LHCN-M2 (cell line): Measurements from ENCODE around the gene FMNL3. TPM values are rescaled to one million over a fixed set of nuclear protein-coding genes. Genes with fewer than 3 reads are reported as not detected.

ENCODE experiments used
- DNase-seq: peaks from one replicate; pipeline ENCODE4 v3.0.0-alpha.2; 2012; ENCODE audit warnings: low read depth
- total RNA-seq: library from RNA; depleted of rRNA; stranded (reverse); fragments of >200 nt; gene quantifications from 2 replicates; pipeline ENCODE4 v1.2.3, GENCODE V29; 2014

The FMNL3 gene
- total RNA-seq, 1 experiment from 2014 or later = 36.5 TPM

- no peak for DNase-seq
These were observed 28.5 kb downstream of the FMNL3 start for GRCh38 chr12:49678711-49679110.

GRCh38 chr12:49675137-49675536 is 32.1 kb downstream of the FMNL3 start:
- DNase-seq = no peak

- DNase-seq = peak; percentile 22
These were observed 32.8 kb downstream of the FMNL3 start for GRCh38 chr12:49674318-49674981.

DNA sequence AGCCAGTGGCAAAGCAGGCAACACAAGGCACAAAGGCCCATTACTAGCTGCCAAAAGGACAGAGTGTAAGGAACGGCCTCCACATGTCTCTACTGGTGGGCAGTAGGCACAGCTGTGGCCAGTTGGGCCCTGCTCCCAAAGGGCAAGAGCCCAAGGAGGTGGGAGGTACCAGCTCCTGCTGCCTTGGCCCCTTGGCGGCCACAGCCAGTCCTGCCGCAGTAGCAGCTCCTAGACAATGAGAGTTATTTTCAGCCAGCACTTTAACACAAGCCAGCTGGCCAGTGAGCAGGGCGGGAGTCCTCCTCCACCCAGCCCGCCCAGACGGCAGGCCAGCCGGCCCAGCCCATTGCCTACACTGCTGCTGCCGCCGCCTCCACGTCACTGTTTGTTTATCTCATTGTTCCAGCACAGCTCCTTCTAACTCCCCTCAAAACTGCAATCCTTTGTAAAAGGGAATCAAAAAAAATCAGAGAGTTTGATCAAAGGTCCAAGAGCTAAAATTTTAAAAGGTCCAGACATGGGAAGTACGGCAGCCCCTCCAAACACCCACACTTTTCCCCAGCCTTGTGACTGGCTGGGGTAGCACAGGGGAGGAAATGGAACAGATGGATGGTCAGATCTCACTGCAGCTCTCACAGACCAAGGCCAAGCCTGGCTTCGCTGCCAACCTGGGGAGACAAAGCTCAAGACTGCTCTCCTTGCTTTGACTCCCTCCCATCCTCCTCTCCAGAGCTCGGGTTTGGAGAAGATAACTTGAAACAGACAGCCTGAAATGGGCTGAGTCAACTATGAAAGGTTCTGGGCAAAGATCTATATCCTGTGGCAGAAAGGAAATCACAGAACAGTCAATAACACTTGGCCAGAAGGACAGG is 33.5 kb downstream of the FMNL3 start:
- peak; percentile 95 for DNase-seq

- no peak for DNase-seq
These were observed 34.6 kb downstream of the FMNL3 start for GRCh38 chr12:49672301-49673217.

DNA sequence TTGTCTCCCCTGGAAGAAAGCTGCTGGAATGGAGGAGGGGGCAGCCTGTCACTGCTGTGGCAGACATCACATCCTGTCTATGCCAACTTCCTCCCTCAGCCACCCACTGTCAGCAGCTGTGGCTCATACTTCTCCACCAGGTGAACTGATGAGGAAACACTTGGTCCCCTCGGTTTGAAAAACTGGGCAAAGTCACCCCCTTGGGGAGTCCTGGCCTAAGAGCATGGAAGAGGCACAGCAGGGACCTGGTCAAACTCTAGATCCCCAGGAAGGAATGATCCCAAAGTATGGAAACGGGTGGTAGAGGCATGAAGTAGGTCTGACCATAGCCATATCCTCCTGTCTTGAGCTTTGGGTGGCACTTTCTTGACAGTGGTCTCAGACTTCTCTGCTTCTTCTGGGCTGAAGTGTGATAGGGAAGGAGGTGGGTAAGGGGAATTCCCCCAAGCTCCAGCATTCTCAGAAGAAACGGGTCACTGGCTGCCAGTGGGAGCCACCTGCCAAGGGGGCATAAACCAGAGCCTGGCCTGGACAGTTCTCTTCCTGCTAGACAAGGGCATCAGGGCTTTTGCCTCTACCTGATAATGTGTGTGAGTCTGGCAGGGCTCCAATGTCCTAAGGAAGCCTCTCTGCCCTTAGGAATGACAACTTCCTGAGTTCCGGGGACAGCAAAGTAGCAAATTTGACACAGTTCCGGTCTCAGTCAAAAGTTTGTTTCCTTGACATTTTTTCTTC is 36.0 kb downstream of the FMNL3 start:
- no peak for DNase-seq

DNA sequence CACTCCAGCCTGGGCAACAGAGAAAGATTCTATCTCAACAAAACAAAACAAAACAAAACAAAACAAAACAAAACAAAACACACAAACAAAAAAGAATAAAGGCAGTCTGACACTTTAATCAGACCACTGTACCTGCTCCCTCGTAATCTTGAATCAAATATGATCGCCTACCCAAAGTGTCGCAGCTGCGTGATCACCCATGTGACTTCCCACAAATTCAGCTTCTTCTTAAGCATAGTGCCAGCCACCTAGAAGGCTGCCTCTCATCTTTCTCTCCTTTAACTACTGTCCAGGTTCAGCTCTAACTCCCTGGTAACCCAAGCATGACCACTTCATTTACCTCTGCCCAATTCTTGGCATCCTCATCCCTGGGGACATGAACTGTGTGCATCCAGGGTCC is 37.4 kb downstream of the FMNL3 start:
- DNase-seq = no peak

DNA sequence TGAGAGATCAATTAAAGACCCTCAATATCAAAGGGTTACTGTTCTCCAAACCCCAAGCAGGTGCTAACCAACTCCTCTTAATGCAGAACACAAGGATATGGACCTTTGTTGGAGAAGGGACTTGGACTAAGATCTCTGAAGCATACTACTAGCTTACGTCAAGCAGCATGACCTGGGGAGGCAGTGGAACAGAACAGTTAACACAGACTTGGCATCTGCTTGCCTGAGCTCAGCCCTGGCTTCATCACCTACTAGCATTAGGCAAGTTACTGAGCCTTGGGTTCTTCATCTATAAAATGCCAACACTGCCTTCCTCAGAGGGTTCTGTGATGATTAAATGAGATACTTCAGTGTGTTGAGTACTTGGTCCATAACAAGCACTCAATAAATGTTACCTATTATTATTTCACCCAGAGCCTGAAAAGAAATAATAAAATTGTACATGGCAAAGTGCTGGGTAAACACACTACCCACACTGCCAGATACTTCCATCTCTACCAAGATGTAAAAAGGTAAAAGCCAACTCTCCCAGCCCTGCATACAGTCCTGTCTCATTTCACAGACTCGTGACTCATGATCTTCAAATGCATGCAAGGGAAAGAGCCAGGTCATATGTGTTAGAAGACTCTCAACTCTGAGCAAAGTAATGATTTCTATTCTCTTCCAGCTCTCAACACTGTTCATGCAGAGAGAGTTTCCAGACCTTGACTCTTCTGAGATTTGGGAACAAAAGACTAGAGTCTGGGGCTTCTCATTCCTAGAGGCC is 39.7 kb downstream of the FMNL3 start:
- DNase-seq = no peak

- DNase-seq = no peak
These were observed 41.0 kb downstream of the FMNL3 start for GRCh38 chr12:49666176-49666575.

DNA sequence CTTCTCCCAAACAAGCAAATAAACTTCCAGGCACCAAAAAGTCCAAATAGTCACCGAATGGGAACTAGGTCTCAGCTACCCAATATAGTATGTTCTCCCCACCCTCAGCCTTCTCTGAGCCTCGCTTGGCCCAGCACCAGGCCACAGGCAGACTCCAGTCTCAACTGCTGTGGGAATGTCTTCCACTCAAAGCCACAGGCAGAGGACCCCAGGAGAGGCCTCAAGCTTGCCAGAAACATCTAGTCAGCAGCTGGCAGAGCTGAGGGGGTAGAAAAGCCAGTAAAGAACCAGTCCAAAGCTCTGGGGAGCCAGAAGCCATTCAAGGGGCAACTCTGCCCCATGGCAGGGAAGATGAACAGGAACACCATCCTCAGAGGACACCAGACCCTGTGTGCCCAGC is 41.8 kb downstream of the FMNL3 start:
- no peak for DNase-seq

- DNase-seq = no peak
These were observed 42.5 kb downstream of the FMNL3 start for GRCh38 chr12:49664591-49665239.

GRCh38 chr12:49664167-49664566 is 43.0 kb downstream of the FMNL3 start:
- DNase-seq = no peak

DNA sequence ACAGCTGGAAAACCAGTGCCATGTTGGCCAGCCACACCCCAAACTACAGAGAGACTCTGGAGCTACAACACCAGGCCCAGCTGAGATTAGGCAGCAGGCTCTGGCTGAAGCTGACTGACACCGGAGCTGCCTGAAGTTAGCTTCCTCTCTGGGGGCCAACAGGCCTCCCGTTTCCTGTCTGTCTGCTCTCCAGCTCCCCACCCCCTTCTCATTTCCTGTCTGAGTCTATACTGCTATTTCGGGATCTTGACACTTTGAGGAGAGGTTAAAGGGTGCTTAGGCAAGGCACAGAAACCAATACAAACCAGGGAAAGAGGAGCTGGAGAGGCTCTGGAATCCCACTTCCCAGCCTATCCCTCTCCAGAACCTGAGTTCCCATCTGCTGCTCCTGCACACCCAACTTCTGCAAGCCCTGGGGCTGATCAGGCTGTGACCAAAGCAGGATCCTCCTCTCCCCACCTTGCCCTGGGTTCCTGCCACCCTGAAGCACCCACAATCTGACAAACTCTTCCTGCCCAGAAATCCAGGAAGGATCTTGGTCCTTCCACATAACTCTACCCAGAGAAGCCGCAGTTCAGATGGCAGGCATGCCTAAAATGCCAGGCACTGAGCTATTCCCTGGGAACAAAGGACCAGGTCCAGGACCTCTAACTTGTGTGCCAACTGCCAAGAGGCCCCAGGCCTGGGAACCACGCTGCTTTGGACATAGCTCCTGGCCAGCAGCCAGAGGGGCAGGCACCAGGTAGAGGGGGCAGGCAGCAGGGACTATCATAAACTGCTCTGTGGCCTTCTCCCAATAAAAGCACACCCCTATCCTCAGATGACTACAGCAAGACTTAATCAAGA is 44.0 kb downstream of the FMNL3 start:
- peak; percentile 91 for DNase-seq

DNA sequence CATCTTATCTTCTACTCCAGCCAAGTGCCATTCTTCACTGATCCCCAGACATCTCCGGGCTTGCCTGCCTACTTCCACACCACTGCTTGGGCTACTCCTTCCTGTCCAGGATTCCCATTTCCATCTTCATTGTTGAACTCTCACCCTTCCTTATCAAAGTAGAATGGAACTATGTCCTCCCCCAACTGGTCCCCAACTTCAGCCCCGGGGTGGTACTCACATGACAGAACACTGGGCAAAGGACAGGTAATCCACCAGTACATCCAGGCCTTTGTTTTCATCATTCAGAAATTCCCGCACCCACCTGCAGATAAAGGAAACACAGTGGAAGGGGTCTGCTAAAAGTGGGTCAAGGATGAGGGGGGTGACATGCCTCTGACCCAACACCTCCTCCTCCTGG is 45.5 kb downstream of the FMNL3 start:
- no peak for DNase-seq

GRCh38 chr12:49661191-49661590 is 46.0 kb downstream of the FMNL3 start:
- DNase-seq = no peak

GRCh38 chr12:49659753-49660152 is 47.5 kb downstream of the FMNL3 start:
- no peak for DNase-seq

DNA sequence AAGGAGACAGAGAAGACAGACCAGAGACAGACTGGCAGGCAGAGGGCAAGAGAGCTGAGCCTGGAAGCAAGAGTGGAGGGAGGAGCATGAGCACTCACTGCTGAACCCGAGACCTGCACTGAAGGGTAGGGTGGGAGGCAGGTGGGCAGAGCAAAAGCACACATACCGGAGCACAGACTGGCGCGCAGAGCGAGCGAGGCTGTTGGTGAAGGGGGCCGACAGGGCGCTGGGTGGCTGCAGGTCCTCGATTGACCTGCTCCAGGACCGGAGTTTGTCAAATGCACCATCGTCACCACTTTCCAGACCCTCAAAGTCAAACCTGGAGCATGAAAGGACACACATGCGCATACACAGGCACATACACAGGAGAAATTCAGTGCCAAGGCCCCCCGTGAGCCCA is 48.9 kb downstream of the FMNL3 start:
- no peak for DNase-seq

- DNase-seq = no peak
These were observed 51.5 kb downstream of the FMNL3 start for GRCh38 chr12:49655595-49656236.

DNA sequence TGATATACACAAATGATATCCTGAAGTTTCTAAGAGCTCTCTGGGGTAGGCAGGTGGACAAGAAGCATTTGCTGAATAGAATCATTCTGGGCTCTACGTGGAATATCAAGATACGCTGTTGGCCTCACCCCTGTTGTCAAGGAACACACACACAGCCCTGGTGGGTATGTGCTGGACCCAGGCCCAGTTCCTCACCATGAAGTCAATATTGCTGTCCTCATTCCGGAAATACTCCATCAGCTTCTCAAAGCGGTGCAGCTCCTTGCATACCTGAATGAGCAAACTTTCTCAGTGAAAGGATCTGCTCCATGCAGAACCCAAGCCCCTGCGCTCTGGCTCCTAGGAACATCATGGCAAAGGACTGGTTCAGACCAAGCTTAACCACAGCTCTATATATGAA is 52.5 kb downstream of the FMNL3 start:
- DNase-seq = no peak
